Naive thymus-derived CD4-positive, alpha-beta T cell (primary cell): Measurements from ENCODE around the gene YEATS4. TPM values are rescaled to one million over a fixed set of nuclear protein-coding genes. Genes with fewer than 3 reads are reported as not detected.

Experiments
- ATAC-seq: fragments of 150-1000 bp; cut with Tn5 transposase; 2 replicates; pipeline ENCODE4 v1.10.0; 2021; ENCODE audit warnings: mild to moderate bottlenecking, moderate library complexity
- CTCF ChIA-PET: fragments of 350-600 bp; sonication (Branson Sonifier 250); formaldehyde crosslinking; loops from one replicate; lab custom pipeline; 2021; ENCODE audit warnings: antibody characterized with exemption; lab: Charles Lee
- POLR2A ChIA-PET: fragments of 350-600 bp; sonication (Branson Sonifier 250); formaldehyde crosslinking; loops from one replicate; lab custom pipeline; 2021; ENCODE audit warnings: antibody characterized with exemption, inconsistent platforms; lab: Charles Lee
- DNase-seq, 9 donors: peaks; one replicate each; pipeline versions ENCODE4 v3.0.0 to v3.0.0-alpha.2; 2020 to 2022; ENCODE audit warnings: mixed read lengths in 1 of 9
- H3K27ac ChIP-seq: one replicate; pipeline ENCODE4 v1.7.0; 2013; ENCODE audit warnings: mild to moderate bottlenecking, low read depth, low read length, moderate library complexity
- H3K27me3 ChIP-seq, 2 donors: one replicate each; pipeline ENCODE4 v1.7.0; 2013; ENCODE audit warnings: low read length in 2 of 2, mild to moderate bottlenecking in 2 of 2, moderate library complexity in 2 of 2; ENCODE audit not compliant: control insufficient read depth in 2 of 2, insufficient read depth in 2 of 2
- H3K36me3 ChIP-seq, 3 experiments: 1 replicate in 2 of 3; 2 replicates in 1 of 3; pipeline ENCODE4 v1.7.0; 2013; ENCODE audit warnings: low read length in 3 of 3, mild to moderate bottlenecking in 3 of 3, moderate library complexity in 1 of 3; ENCODE audit not compliant: insufficient read depth in 3 of 3, control insufficient read depth in 2 of 3
- H3K4me1 ChIP-seq, 2 donors: one replicate each; pipeline ENCODE4 v1.7.0; 2013; ENCODE audit warnings: low read length in 2 of 2, mild to moderate bottlenecking in 2 of 2, moderate library complexity in 1 of 2; ENCODE audit not compliant: control insufficient read depth in 2 of 2, insufficient read depth in 2 of 2
- H3K4me3 ChIP-seq: 2 replicates; pipeline ENCODE4 v1.7.0; 2013; ENCODE audit warnings: mild to moderate bottlenecking, low read length
- H3K9me3 ChIP-seq, 3 experiments: 1 replicate in 2 of 3; 2 replicates in 1 of 3; pipeline ENCODE4 v1.7.0; 2013; ENCODE audit warnings: low read length in 3 of 3; ENCODE audit not compliant: control insufficient read depth in 2 of 3
- H3K27ac Mint-ChIP-seq, 9 donors: one replicate each; pipeline ENCODE4 v1.8.0; 2020 to 2022; ENCODE audit warnings: mixed read lengths in 9 of 9, mild to moderate bottlenecking in 8 of 9, moderate library complexity in 5 of 9, inconsistent platforms in 2 of 9
- H3K27me3 Mint-ChIP-seq, 5 donors: one replicate each; pipeline ENCODE4 v1.8.0; 2021 to 2022; ENCODE audit warnings: mixed read lengths in 5 of 5, mild to moderate bottlenecking in 1 of 5
- H3K36me3 Mint-ChIP-seq, 5 donors: one replicate each; pipeline ENCODE4 v1.8.0; 2020 to 2022; ENCODE audit warnings: mixed read lengths in 5 of 5, mild to moderate bottlenecking in 3 of 5, inconsistent platforms in 1 of 5
- H3K4me1 Mint-ChIP-seq, 7 donors: one replicate each; pipeline ENCODE4 v1.8.0; 2020 to 2022; ENCODE audit warnings: mixed read lengths in 7 of 7, mild to moderate bottlenecking in 3 of 7, inconsistent platforms in 1 of 7
- H3K4me3 Mint-ChIP-seq, 10 donors: one replicate each; pipeline ENCODE4 v1.8.0; 2020 to 2022; ENCODE audit warnings: mild to moderate bottlenecking in 10 of 10, mixed read lengths in 10 of 10, moderate library complexity in 6 of 10, inconsistent platforms in 2 of 10
- H3K9me3 Mint-ChIP-seq, 11 donors: one replicate each; pipeline ENCODE4 v1.8.0; 2020 to 2022; ENCODE audit warnings: mixed read lengths in 11 of 11, mild to moderate bottlenecking in 4 of 11, inconsistent platforms in 1 of 11, moderate library complexity in 1 of 11
- intact Hi-C, 2 donors: fragments of 100-400 bp; cut with micrococcal nuclease; formaldehyde crosslinking; loops; one replicate each; pipeline ENCODE4 v1.15.1; 2023
- polyA plus RNA-seq, 2 donors: library from polyadenylated mRNA; unstranded; fragments of 300-500 nt; fragmentation: Illumina TruSeq; gene quantifications; one replicate each; pipeline ENCODE4 v1.2.3, GENCODE V29; 2021
- total RNA-seq, 6 experiments: library from RNA in 5 of 6; stranded (reverse) in 5 of 6; gene quantifications; 1 replicate in 5 of 6; 2 replicates in 1 of 6; pipeline ENCODE4 v1.2.3 and lab custom pipeline; 2021 to 2026

Gene YEATS4
- total and polyA plus RNA-seq, 7 experiments from 2014 or later, result 16.5 to 61.0 (median 29.0) TPM

DNA sequence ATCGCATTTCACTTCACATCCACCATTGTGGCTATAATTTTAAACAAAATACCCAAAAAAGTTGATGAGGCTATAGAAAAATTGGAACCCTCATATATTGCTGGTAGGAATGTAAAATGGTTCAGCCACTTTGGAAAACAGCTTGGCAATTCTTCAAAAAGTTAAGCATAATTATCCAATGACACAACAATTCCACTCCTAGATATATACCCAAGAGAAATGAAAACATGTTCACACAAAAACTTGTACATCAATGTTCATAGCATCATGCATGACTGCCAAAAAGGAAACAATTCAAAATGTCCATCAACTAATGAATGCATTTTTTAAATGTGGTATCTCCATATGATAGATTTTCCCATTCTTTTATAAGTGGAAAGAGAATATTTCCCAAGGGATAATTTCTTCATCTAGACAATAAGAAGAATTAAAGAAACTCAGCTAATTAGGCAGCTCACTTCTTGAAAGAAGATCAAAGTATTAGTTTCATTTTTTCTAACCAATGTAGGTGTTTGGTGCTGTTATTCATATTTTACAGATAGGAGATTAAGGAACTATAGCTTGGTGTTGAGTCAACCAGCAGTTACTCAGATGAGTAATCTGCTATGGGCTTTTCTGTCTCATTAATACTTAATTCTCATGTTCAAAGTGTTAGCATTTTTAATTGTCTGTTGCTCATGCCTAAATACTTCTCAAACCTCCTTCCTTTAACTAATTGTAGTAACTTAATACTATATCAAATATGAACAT lies 32.8 kb downstream of the YEATS4 start:
- ATAC-seq (no peak), DNase-seq (no peak)
- POLR2A ChIA-PET, result no interaction called here
- intact Hi-C loops, result no loop called here
- Mint-ChIP-seq H3K27me3 (no peaks in the 10 kb centered on the region), H3K27ac (no peak overlapping the region), H3K4me3 (no peak overlapping the region), H3K9me3 (peaks cover 0 to 15% (median 4%) of the 10 kb centered on the region in 11 donors), H3K36me3 (peaks cover 9 to 62% (median 36%) of the 10 kb centered on the region in 5 donors), H3K4me1 (no peaks in the 10 kb centered on the region)
- no peaks in the 10 kb centered on the region for H3K27me3 ChIP-seq
- H3K27ac ChIP-seq, result no peak overlapping the region
- H3K4me3 ChIP-seq, result no peak overlapping the region
- no peaks in the 10 kb centered on the region for H3K4me1 ChIP-seq
- no peaks in the 10 kb centered on the region for H3K9me3 ChIP-seq
- peaks cover 0 to 24% (median 0%) of the 10 kb centered on the region in 3 experiments for H3K36me3 ChIP-seq
- CTCF ChIA-PET, result no interaction called here

GRCh38 chr12:69396041-69396440 lies 36.5 kb downstream of the YEATS4 start:
- peak overlapping the region in 1 of 9 donors; percentile 59 for H3K27ac Mint-ChIP-seq
- H3K4me1 Mint-ChIP-seq, result no peaks in the 10 kb centered on the region
- ChIA-PET CTCF (no interaction called here), POLR2A (no interaction called here)
- intact Hi-C loops, result no loop called here
- peaks cover 0 to 18% (median 4%) of the 10 kb centered on the region in 11 donors for H3K9me3 Mint-ChIP-seq
- ATAC-seq (no peak), DNase-seq (no peak)
- Histone ChIP-seq H3K36me3 (peaks cover 0 to 20% (median 0%) of the 10 kb centered on the region in 3 experiments), H3K4me1 (no peaks in the 10 kb centered on the region), H3K9me3 (no peaks in the 10 kb centered on the region), H3K4me3 (no peak overlapping the region), H3K27ac (no peak overlapping the region), H3K27me3 (no peaks in the 10 kb centered on the region)
- H3K4me3 Mint-ChIP-seq, result no peak overlapping the region
- H3K27me3 Mint-ChIP-seq, result no peaks in the 10 kb centered on the region
- peaks cover 13 to 55% (median 38%) of the 10 kb centered on the region in 5 donors for H3K36me3 Mint-ChIP-seq

DNA sequence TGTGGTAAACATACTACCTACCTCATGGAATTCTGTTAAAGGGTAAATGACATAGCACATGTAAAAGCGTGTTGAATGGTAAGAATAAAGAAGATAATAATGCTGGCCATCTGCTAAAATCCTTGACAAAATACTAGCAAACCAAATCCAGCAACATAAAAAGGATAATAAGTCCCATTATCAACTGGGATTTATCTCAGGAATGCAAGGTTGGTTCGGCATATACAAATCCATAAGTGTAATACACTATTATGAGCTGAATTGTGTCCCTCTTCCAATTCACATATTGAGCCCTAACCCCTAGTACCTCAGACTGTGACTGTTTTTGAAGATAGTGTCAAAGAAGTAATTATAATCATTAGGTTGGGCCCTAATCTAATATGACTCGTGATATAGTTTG lies 37.4 kb downstream of the YEATS4 start:
- no peak for ATAC-seq
- Histone ChIP-seq H3K36me3 (peaks cover 0 to 11% (median 0%) of the 10 kb centered on the region in 3 experiments), H3K4me3 (no peak overlapping the region), H3K27me3 (no peaks in the 10 kb centered on the region), H3K9me3 (no peaks in the 10 kb centered on the region), H3K4me1 (no peaks in the 10 kb centered on the region), H3K27ac (no peak overlapping the region)
- Mint-ChIP-seq H3K9me3 (peaks cover 0 to 18% (median 4%) of the 10 kb centered on the region in 11 donors), H3K27ac (no peak overlapping the region), H3K4me1 (no peaks in the 10 kb centered on the region), H3K4me3 (no peak overlapping the region), H3K36me3 (peaks cover 13 to 52% (median 38%) of the 10 kb centered on the region in 5 donors), H3K27me3 (no peaks in the 10 kb centered on the region)
- CTCF ChIA-PET, result no interaction called here
- no peak for DNase-seq
- intact Hi-C loops, result no loop called here
- POLR2A ChIA-PET, result no interaction called here

GRCh38 chr12:69397978-69398377 lies 38.4 kb downstream of the YEATS4 start:
- intact Hi-C loops, result no loop called here
- POLR2A ChIA-PET, result no interaction called here

DNA sequence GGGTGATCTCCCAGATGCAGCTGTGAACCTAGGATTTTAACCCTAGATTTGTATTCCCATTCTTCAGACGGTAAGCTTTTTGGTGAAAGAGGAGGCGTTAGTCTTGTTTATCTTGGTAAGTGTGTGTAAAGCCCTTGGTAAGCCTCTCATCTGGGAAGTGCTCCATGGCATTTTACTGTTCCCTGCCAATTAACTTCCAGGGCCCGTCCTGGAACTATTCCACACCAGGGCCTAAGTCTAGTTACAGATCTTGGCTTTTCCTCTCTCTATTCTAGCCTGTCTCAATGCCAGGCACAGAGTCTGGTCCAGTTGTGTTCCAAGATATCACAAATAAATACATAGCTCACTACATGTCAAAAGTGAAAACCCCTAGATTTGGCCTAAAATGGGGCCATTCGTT lies 42.4 kb downstream of the YEATS4 start:
- peaks cover 0 to 7% (median 2%) of the 10 kb centered on the region in 11 donors for H3K9me3 Mint-ChIP-seq
- CTCF ChIA-PET, result no interaction called here
- peaks cover 0 to 5% (median 0%) of the 10 kb centered on the region in 3 experiments for H3K36me3 ChIP-seq
- H3K27ac Mint-ChIP-seq, result peak overlapping the region in 1 of 9 donors; percentile 42
- no peaks in the 10 kb centered on the region for H3K4me1 ChIP-seq
- no peaks in the 10 kb centered on the region for H3K27me3 ChIP-seq
- H3K9me3 ChIP-seq, result no peaks in the 10 kb centered on the region
- ATAC-seq (no peak), DNase-seq (no peak)
- H3K27ac ChIP-seq, result no peak overlapping the region
- H3K27me3 Mint-ChIP-seq, result no peaks in the 10 kb centered on the region
- intact Hi-C loops, result no loop called here
- H3K4me1 Mint-ChIP-seq, result no peaks in the 10 kb centered on the region
- H3K36me3 Mint-ChIP-seq, result peaks cover 11 to 22% (median 16%) of the 10 kb centered on the region in 5 donors
- POLR2A ChIA-PET, result no interaction called here
- no peak overlapping the region for H3K4me3 Mint-ChIP-seq
- H3K4me3 ChIP-seq, result no peak overlapping the region

More at GRCh38 chr12:69397978-69398377, 38.4 kb downstream of the YEATS4 start:
- no peak for DNase-seq
- Mint-ChIP-seq H3K4me1 (no peaks in the 10 kb centered on the region), H3K27me3 (no peaks in the 10 kb centered on the region), H3K27ac (no peak overlapping the region), H3K4me3 (no peak overlapping the region), H3K36me3 (peaks cover 13 to 42% (median 38%) of the 10 kb centered on the region in 5 donors), H3K9me3 (peaks cover 0 to 18% (median 4%) of the 10 kb centered on the region in 11 donors)
- Histone ChIP-seq H3K4me3 (no peak overlapping the region), H3K9me3 (no peaks in the 10 kb centered on the region), H3K4me1 (no peaks in the 10 kb centered on the region), H3K27me3 (no peaks in the 10 kb centered on the region), H3K27ac (no peak overlapping the region), H3K36me3 (peaks cover 0 to 11% (median 0%) of the 10 kb centered on the region in 3 experiments)
- CTCF ChIA-PET, result interaction anchor here (0.7 kb wide), 1 partner anchor 212 kb away, joined by 4 read pairs; no protein-coding TSS in a partner anchor
- no peak for ATAC-seq

DNA sequence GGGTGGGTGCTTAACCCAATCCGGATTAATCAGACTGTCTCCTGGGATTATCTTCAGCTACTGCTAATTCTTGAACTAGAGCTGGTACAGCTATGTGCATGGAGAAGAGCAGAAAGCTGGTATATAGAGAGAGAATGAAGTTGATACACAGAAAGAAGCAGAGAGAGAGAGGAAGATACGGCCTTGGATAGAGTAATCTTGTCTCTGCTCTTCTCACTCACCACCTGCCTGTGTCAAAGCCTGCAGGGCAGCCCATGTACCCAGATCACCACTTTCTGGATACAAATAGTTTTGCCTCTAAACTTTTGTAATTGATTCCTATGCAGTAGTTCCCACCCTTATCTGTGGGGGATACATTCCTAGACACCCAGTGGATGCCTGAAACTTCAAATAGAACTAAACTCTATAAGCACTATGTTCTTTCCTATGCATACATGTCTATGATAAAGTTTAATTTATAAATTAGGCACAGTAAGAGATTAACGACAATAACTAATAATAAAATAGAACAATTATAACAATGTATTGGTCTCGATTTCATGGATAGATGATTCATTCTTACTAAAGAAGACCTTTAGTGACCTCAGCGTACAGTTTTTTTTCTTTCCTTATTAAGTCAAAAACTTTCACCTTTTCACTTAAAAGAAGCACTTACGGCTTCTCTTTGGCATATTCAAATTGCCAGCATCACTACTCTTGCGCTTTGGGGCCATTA lies 45.5 kb downstream of the YEATS4 start:
- Mint-ChIP-seq H3K27ac (no peak overlapping the region), H3K9me3 (no peaks in the 10 kb centered on the region), H3K27me3 (no peaks in the 10 kb centered on the region), H3K4me1 (no peaks in the 10 kb centered on the region), H3K36me3 (peaks cover 3 to 18% (median 6%) of the 10 kb centered on the region in 5 donors), H3K4me3 (no peak overlapping the region)
- ChIA-PET CTCF (no interaction called here), POLR2A (no interaction called here)
- no peaks in the 10 kb centered on the region for H3K9me3 ChIP-seq
- DNase-seq (no peak), ATAC-seq (no peak)
- H3K4me3 ChIP-seq, result no peak overlapping the region
- intact Hi-C loops, result no loop called here
- H3K27ac ChIP-seq, result no peak overlapping the region
- no peaks in the 10 kb centered on the region for H3K4me1 ChIP-seq
- no peaks in the 10 kb centered on the region for H3K27me3 ChIP-seq
- no peaks in the 10 kb centered on the region for H3K36me3 ChIP-seq
